NCI-H748 treated with DMSO at 0.1 percent for 48 hours (cell line): Measurements from ENCODE around the gene MDH2.
"Not testable (repeated sequence)": the region's sequence is repeated elsewhere in the genome, so short reads cannot be mapped to it uniquely, and the experiment has no call there.

ENCODE experiments used
- DNase-seq: peaks from one replicate; lab custom pipeline; 2025; lab: John Stamatoyannopoulos, UW

Gene MDH2

GRCh38 chr7:76071316-76072242 lies 23.7 kb downstream of the MDH2 start:
- no peak for DNase-seq

DNA sequence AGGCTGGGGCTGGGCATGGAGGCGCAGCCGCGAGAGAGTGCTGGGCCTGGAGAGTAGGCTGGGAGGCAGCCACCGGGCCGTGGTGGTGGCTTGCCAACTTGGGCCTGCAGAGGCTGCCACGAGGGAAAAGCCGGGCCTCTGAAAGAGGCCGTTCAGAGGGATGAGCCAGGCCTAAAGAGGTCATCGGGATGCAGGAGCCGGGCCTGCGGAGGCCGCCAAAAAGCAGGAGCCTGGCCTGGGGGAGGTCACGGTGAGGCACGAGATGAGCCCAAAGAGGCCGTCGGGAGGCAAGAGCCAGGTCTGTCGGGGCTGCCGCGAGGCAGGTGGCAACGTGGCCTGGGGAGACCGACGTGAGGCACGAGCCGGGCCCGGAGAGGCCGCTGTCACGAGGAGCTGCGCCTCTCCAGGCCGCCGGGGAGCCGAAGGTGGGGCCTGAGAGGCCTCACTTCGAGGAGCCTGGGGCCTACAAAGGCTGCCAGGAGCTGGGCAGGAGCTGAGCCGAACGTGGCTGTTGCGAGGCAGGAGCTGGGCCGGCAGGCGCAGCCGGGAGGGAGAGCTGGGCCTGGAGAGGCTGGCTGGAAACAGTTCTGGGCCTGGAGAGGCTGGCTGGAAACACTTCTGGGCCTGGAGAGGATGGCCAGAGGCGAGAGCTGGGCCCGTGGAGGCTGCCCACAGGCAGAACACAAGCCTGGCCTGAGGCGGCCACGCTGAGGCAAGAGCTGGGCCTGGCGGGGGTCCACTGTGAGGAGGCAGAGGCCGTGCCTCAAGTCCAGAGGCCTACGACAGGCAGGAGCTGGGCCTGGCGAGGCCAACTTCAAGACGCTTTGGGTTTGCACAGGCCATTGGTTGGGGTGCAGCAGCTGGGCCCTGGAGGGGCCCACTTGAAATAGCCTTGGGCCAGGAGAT lies 24.6 kb downstream of the MDH2 start:
- no peak for DNase-seq

- no peak for DNase-seq
Measured at GRCh38 chr7:76073335-76073990, 25.6 kb downstream of the MDH2 start.

- no peak for DNase-seq
Measured at GRCh38 chr7:76074306-76074971, 26.5 kb downstream of the MDH2 start.

DNA sequence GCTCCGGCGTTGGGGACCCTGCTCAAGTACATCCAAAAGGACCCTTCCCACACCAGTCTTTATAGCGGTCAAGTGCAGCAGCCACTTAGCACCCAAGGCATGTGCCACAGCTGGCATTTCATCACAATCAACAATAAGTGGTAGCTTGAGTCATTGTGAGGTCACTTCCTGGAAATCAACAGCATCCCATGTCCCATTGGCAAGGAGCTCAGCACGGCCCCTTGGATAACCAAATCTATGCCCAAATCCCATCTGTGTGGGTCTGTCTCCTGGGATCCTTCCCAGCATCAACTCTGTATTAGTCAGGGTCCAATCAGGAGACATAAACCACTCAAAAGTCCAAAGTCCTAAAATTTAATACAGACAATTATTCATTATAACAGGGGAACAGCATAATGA lies 27.1 kb downstream of the MDH2 start:
- DNase-seq = no peak

GRCh38 chr7:76076995-76077394 lies 29.1 kb downstream of the MDH2 start:
- DNase-seq = no peak

- no peak for DNase-seq
Measured at GRCh38 chr7:76077435-76077834, 29.5 kb downstream of the MDH2 start.

DNA sequence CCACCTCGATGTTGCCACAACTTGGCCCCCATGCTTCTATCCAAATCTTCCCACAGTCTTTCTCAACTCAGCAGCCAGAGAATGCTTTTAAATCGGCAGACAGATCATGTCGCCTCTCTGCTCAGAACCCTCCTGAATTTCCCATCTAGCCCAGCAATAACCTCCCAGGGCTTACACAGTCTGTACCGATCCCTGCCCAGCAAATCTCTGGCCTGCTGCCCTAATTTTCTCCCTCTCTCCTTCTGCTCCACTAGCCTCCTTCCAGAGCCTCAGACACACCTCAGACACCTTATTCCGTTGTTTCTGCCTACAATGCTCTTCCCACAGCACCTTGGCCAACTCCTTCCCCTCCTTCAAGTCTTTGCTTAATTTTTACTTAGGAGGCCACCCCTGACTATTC lies 32.3 kb downstream of the MDH2 start:
- no peak for DNase-seq

- DNase-seq = not testable (repeated sequence)
Measured at GRCh38 chr7:76084115-76084514, 36.2 kb downstream of the MDH2 start.

GRCh38 chr7:76086070-76086469 lies 38.2 kb downstream of the MDH2 start:
- no peak for DNase-seq

GRCh38 chr7:76087362-76087791 lies 39.5 kb downstream of the MDH2 start:
- not testable (repeated sequence) for DNase-seq

GRCh38 chr7:76089865-76090475 lies 42.1 kb downstream of the MDH2 start:
- no peak for DNase-seq

GRCh38 chr7:76091506-76091905 lies 43.6 kb downstream of the MDH2 start:
- no peak for DNase-seq

GRCh38 chr7:76093531-76093930 lies 45.6 kb downstream of the MDH2 start:
- DNase-seq = not testable (repeated sequence)

DNA sequence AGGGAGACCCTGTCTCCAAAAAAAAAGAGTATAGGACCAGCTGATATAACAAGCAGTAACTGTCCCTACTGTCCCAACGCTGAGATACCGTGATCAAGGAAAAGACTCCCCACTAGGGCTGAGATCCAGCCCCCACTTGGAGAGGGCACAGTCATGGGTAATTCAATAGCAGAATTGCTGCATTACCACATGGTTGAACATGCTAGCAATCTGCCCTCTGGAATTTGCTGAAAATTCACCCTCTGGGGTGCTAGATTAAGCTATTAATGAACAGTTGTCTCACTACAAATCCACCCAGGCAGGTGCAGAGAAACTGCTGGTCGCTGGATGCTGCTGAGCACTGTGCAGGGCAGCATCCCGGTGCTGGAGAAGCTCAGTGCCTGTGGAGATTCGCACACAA lies 46.4 kb downstream of the MDH2 start:
- not testable (repeated sequence) for DNase-seq

DNA sequence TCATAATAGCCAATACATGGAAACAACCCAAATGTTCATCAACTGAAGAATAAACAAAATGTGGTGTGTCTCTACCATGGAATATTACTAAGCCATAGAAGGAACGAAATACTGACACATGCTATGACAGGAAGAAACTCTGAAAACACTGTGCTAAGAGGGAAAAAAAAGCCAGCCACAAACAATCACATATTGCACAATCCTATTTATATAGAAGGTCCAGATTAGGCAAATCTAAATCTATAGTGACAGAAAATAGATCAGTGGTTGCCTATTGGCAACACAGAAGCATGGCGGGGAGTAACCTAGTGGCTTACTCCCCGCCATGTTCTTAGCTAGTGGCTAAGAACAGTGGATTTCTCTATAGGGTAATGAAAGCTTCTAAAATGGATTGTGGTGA lies 48.0 kb downstream of the MDH2 start:
- DNase-seq = no peak

GRCh38 chr7:76101693-76102437 lies 54.0 kb downstream of the MDH2 start:
- DNase-seq = not testable (repeated sequence)

DNA sequence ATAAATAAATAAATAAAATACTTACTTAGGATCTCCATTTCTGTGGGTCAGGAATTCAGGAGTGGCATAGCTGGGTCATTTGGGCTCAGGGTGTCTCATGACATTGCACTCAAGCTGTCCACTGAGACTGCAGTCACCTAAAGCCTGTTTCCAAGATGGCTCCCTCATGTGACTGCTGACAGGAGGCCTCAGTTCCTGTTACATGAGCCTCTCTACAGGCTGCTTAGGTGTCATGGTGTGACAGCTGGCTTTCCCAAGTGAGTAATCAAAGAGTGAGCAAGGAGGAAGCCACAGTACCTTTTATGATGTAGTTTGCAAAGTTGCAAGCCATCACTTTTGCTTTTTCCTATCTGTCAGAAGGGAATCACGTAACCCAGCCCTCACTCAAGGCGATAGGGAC lies 55.9 kb downstream of the MDH2 start:
- not testable (repeated sequence) for DNase-seq

DNA sequence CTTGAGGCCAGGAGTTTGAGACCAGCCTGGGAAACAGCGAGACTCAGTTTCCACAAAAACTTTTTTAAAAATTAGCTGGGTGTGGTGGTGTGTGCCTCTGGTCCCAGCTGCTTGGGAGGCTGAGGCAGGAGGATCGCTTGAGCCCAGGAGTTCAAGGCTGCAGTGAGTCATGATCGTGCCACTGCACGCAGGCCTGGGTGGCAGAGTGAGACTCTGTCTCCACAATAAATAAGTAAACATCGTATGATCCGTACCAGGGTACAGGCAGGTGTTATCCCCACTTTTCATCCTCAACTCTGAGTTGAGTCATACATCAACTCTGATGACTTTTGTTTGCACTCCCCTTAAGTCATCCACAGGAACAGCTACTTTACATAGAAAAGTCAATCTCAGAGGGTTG lies 58.2 kb downstream of the MDH2 start:
- DNase-seq = not testable (repeated sequence)

DNA sequence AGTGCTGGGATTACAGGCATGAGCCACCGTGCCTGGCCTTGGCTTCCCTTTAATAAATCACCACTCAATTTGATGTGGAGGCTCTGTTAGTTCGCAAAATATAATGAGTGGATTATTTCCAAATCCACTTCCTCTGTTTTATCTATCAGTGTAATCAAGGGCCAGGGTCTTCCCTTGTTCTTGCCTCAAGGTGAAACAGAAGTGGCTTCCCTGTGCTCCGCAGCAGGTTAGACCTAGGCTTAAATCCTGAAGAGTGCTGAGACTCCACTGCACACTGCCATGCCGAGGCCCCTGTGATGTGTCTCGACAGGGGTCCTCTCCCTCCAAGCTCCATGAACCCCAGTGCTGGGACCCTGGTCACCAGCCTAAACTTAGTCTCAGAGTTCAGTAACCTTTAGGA lies 59.0 kb downstream of the MDH2 start:
- DNase-seq = no peak
